Measurements from ENCODE around the gene ATP6V1B1.

- TF ChIP-seq CTCF (IDR thresholded peaks at IDR 0.05) (no peak), POLR2AphosphoS5 (IDR thresholded peaks at IDR 0.05) (no peak), EP300 (IDR thresholded peaks at IDR 0.05) (no peak), POLR2A (IDR thresholded peaks at IDR 0.05) (no peak)
Measured at GRCh38 chr2:70986499-70987189, 50.9 kb downstream of the ATP6V1B1 start.

All from sigmoid colon (tissue), 4 donors.